Mucosa of descending colon (tissue), 3 donors: ENCODE measurements around the gene UQCC3. TPM values are rescaled to one million over a fixed set of nuclear protein-coding genes. Genes with fewer than 3 reads are reported as not detected.

Experiments
- ATAC-seq: fragments of 200-7000 bp; cut with Tn5 transposase; one replicate; pipeline ENCODE4 v1.9.1; 2020; ENCODE audit warnings: mild to moderate bottlenecking, moderate library complexity
- DNase-seq, 3 donors: peaks; one replicate each; pipeline ENCODE4 v3.0.0-alpha.2; 2020
- H3K36me3 ChIP-seq: fragments of 200-600 bp; one replicate; pipeline ENCODE4 v1.8.0; 2021; ENCODE audit warnings: low read depth, mild to moderate bottlenecking
- H3K4me1 ChIP-seq: fragments of 200-600 bp; one replicate; pipeline ENCODE4 v1.8.0; 2021; ENCODE audit warnings: low read depth, mild to moderate bottlenecking
- H3K4me3 ChIP-seq: fragments of 200-600 bp; one replicate; pipeline ENCODE4 v1.8.0; 2021; ENCODE audit warnings: mild to moderate bottlenecking
- H3K9me3 ChIP-seq: fragments of 200-600 bp; one replicate; pipeline ENCODE4 v1.8.0; 2021; ENCODE audit warnings: mild to moderate bottlenecking
- CTCF ChIP-seq: fragments of 200-600 bp; IDR thresholded peaks from one replicate; pipeline ENCODE4 v1.8.0; 2022; ENCODE audit warnings: antibody characterized with exemption, mild to moderate bottlenecking
- intact Hi-C, 2 donors: fragments of 100-400 bp; cut with DNase I in 1 of 2; cut with micrococcal nuclease in 1 of 2; formaldehyde crosslinking; loops; one replicate each; pipeline versions ENCODE4 v1.11.0 to v1.11.1; 2022; cut with DNase I, micrococcal nuclease
- total RNA-seq, 3 donors: library from RNA; stranded (reverse); fragmentation: NEBNext Ultra II Directional in 2 of 3; extraction: Animal tissue kit (Norgen Biotek cat#: 25700) in 2 of 3; gene quantifications; one replicate each; pipeline versions ENCODE4 v1.2.1 to v1.2.4, GENCODE V29; 2021 to 2023
- donor health status: DM: no; HTN: no; CAD: no; lungs with moderate emphysema.
- donor health status: DM: no; HTN: no; CAD: no.
- donor health status: DM: no; HTN: yes; CAD: no.

UQCC3 gene
- total RNA-seq, 3 donors from 2014 or later, result 9.0 to 12.1 (median 10.8) TPM

GRCh38 chr11:62664405-62665074 is 6.9 kb upstream of the UQCC3 start:
- peak overlapping the region; percentile 56 for H3K4me3 ChIP-seq
- H3K36me3 ChIP-seq, result no peaks in the 10 kb centered on the region
- TF ChIP-seq CTCF, result no peak
- peak in 2 of 3 donors; percentile 57 to 79 for DNase-seq
- peaks cover 23% of the 10 kb centered on the region for H3K4me1 ChIP-seq
- intact Hi-C loops, result no loop called here
- H3K9me3 ChIP-seq, result no peaks in the 10 kb centered on the region
- peak; percentile 69 for ATAC-seq

GRCh38 chr11:62665075-62665598 is 6.3 kb upstream of the UQCC3 start, which contains the start of the genes C11orf98 and CSKMT:
TSS of gene C11orf98 (minus strand) at chr11:62665210. CDS start at chr11:62665169, 41 bp downstream.
TSS of gene CSKMT (plus strand) at chr11:62665312. CDS start at chr11:62665880, 568 bp downstream.
- Histone ChIP-seq H3K4me1 (peaks cover 28% of the 10 kb centered on the region), H3K9me3 (no peaks in the 10 kb centered on the region), H3K4me3 (peak within 1 kb of the TSS; percentile 56), H3K36me3 (no peaks in the 10 kb centered on the region)
- ATAC-seq (peak; percentile 96), DNase-seq (peak; percentile 97 to 98 (median 97))
- intact Hi-C loops, result no loop called here
- no peak for TF ChIP-seq CTCF

- Histone ChIP-seq H3K4me1 (peaks cover 32% of the 10 kb centered on the region), H3K36me3 (no peaks in the 10 kb centered on the region), H3K9me3 (no peaks in the 10 kb centered on the region), H3K4me3 (peak overlapping the region; percentile 56)
- peak; percentile 63 to 81 (median 74) for DNase-seq
- peak; percentile 53 for ATAC-seq
- TF ChIP-seq CTCF, result no peak
- intact Hi-C loops, result no loop called here
Measured at GRCh38 chr11:62665599-62666258, 5.7 kb upstream of the UQCC3 start.

- ATAC-seq (no peak), DNase-seq (no peak)
- H3K9me3 ChIP-seq, result no peaks in the 10 kb centered on the region
- peak overlapping the region; percentile 56 for H3K4me3 ChIP-seq
- intact Hi-C loops, result no loop called here
- no peaks in the 10 kb centered on the region for H3K36me3 ChIP-seq
- no peak for TF ChIP-seq CTCF
- H3K4me1 ChIP-seq, result peaks cover 35% of the 10 kb centered on the region
Measured at GRCh38 chr11:62666259-62666926, 5.1 kb upstream of the UQCC3 start.

GRCh38 chr11:62667460-62667859 is 4.0 kb upstream of the UQCC3 start:
- Histone ChIP-seq H3K9me3 (no peaks in the 10 kb centered on the region), H3K36me3 (no peaks in the 10 kb centered on the region), H3K4me1 (peaks cover 36% of the 10 kb centered on the region), H3K4me3 (no peak overlapping the region)
- DNase-seq (no peak), ATAC-seq (no peak)
- no peak for TF ChIP-seq CTCF
- intact Hi-C loops, result no loop called here
